ENCODE measurements around the gene SLC38A2. TPM values are rescaled to one million over a fixed set of nuclear protein-coding genes. Genes with fewer than 3 reads are reported as not detected.

SLC38A2 gene
- total RNA-seq, 1 experiment from 2014 or later = 453 TPM

DNA sequence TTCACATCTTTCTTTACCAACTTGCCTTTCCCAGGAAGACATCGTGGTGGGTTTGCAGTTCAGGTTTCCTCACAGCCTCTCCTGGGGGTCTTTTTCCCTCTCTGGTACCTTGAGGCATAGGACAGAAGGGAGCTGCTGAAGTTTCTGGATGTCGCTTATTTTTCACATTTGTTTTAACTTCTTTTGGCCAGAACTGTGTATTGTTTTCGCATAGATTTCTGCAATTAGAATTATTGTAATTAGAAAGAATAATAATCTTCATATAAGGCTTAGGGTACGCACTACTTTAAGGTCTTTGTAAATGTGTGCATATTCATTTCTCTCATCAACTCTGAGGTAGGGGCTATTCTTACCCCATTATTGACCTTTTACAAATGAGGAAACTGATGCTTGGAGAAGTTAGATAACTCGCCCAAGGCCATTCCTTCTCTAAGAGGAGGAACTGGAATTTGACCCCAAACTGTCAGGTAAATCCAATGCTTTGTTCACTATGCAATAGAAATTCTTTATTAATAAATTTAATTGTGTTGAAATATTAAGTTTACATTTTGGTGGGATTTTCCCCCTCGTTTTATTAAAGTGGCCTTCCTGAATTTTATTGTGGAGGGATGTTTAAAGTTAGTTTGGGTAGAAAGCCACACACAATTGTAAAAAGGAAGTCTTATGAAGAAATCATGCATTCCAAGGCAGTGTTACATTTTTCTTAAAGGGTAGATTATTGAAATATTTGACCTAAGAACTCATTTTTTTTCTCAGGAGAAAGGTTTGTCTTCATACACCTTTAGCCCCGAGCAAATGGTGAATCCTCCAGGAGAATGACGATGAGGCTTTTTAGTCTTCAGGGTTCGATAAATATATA is 12.1 kb upstream of the SLC38A2 start:
- H2AFZ ChIP-seq (ENCODE audit: low read length) = no peak overlapping the region
- H3K9me3 Mint-ChIP-seq = peaks cover 0 to 6% of the 10 kb centered on the region in 2 experiments; a peak in 3 of 5 replicates
- H3K23ac ChIP-seq (ENCODE audit: insufficient read length, low read depth, low read length) = no peak overlapping the region
- peak overlapping the region; percentile 80 to 89 for H3K4me3 Mint-ChIP-seq
- H3K14ac ChIP-seq (ENCODE audit: insufficient read depth, low read length) = no peak overlapping the region
- H4K91ac ChIP-seq (ENCODE audit: insufficient read length, low read depth, low read length) = no peak overlapping the region
- H4K8ac ChIP-seq (replicated peaks; ENCODE audit: insufficient read length, low read depth, low read length) = no peak overlapping the region
- H3K4me2 ChIP-seq (ENCODE audit: insufficient read depth, insufficient read length, low read length) = peak overlapping the region; percentile 86
- no peak overlapping the region for H2BK5ac ChIP-seq (ENCODE audit: insufficient read length, low read length)
- H3K4ac ChIP-seq (ENCODE audit: low read depth, low read length) = no peak overlapping the region
- no peak overlapping the region for H2AK5ac ChIP-seq (ENCODE audit: insufficient read length, low read length)
- no peak overlapping the region for H3K56ac ChIP-seq (ENCODE audit: insufficient read length, low read depth, low read length)
- peak overlapping the region; percentile 77 for H3K9ac ChIP-seq (ENCODE audit: extremely low read depth, insufficient read length, low read length)
- H3K27ac Mint-ChIP-seq = peak overlapping the region; percentile 32 to 98 (median 69)
- H2BK20ac ChIP-seq (ENCODE audit: low read depth, low read length, poor library complexity, severe bottlenecking) = no peak overlapping the region
- peaks cover 51 to 67% of the 10 kb centered on the region in 2 experiments for H3K4me1 Mint-ChIP-seq
- H2BK12ac ChIP-seq (ENCODE audit: insufficient read length, low read depth, low read length) = no peak overlapping the region
- peaks cover 16% of the 10 kb centered on the region; the same call in 1 of the 2 replicates for H3K4me1 ChIP-seq (ENCODE audit: insufficient read depth, low read length)
- H3K36me3 Mint-ChIP-seq (ENCODE audit: insufficient read depth in 1 of 3, low read depth in 3 of 3) = peaks cover 9 to 18% (median 13%) of the 10 kb centered on the region in 3 experiments
- no peaks in the 10 kb centered on the region for H3K27me3 Mint-ChIP-seq (ENCODE audit: low read depth)
- TF ChIP-seq, protein P1, sequence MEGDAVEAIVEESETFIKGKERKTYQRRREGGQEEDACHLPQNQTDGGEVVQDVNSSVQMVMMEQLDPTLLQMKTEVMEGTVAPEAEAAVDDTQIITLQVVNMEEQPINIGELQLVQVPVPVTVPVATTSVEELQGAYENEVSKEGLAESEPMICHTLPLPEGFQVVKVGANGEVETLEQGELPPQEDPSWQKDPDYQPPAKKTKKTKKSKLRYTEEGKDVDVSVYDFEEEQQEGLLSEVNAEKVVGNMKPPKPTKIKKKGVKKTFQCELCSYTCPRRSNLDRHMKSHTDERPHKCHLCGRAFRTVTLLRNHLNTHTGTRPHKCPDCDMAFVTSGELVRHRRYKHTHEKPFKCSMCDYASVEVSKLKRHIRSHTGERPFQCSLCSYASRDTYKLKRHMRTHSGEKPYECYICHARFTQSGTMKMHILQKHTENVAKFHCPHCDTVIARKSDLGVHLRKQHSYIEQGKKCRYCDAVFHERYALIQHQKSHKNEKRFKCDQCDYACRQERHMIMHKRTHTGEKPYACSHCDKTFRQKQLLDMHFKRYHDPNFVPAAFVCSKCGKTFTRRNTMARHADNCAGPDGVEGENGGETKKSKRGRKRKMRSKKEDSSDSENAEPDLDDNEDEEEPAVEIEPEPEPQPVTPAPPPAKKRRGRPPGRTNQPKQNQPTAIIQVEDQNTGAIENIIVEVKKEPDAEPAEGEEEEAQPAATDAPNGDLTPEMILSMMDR (conservative IDR thresholded peaks at IDR 0.05) = no peak
- WGBS (ENCODE audit: extremely low coverage, insufficient read length, low lambda C conversion rate) = no CpG with 5 or more reads among the region's 9 CpGs
- H4K20me1 ChIP-seq (ENCODE audit: control insufficient read depth, insufficient read depth, insufficient read length) = no peaks in the 10 kb centered on the region
- no peaks in the 10 kb centered on the region for H3K79me1 ChIP-seq (ENCODE audit: insufficient read depth, low read depth, low read length, poor library complexity, severe bottlenecking)
- H4K5ac ChIP-seq (ENCODE audit: insufficient read length, low read depth, low read length) = no peak overlapping the region
- no peak for DNase-seq
- no peaks in the 10 kb centered on the region for H3K9me3 ChIP-seq (ENCODE audit: control insufficient read depth, low read depth, low read length)
- no peak overlapping the region for H3K18ac ChIP-seq (ENCODE audit: insufficient read length, low read depth, low read length)
- no peaks in the 10 kb centered on the region for H3K27me3 ChIP-seq (ENCODE audit: insufficient read depth, low read length)
- H3K27ac ChIP-seq (ENCODE audit: insufficient read length, low read depth, low read length) = no peak overlapping the region
- H2BK15ac ChIP-seq (ENCODE audit: low read depth, low read length) = no peak overlapping the region
- peaks cover 10% of the 10 kb centered on the region for H3K23me2 ChIP-seq (ENCODE audit: insufficient read length, low read depth, low read length, poor library complexity, severe bottlenecking)
- no peak overlapping the region for H3T11ph ChIP-seq (ENCODE audit: low read length)
- no peak overlapping the region for H2BK120ac ChIP-seq (ENCODE audit: low read depth, low read length, poor library complexity, severe bottlenecking)
- peaks cover 2% of the 10 kb centered on the region for H3K79me2 ChIP-seq (ENCODE audit: insufficient read depth, low read length)
